ENCODE results near the gene MAPK12. TPM values are rescaled to one million over a fixed set of nuclear protein-coding genes. Genes with fewer than 3 reads are reported as not detected.

Gene MAPK12
- total and polyA plus RNA-seq, 9 of the 15 experiments (the other 6 are each of a cell fraction or from before 2014, with no cell fraction given): 0.79 to 71.5 (median 32.8) TPM

- no peak for TF ChIP-seq CBFB (CRISPR knock-in tag; IDR thresholded peaks at IDR 0.05)
- TF ChIP-seq ZBTB2 (IDR thresholded peaks at IDR 0.05): no peak
- TF ChIP-seq TCF3 (CRISPR knock-in tag; IDR thresholded peaks at IDR 0.05): no peak
- 0 out of 2 replicates have a peak, but pooled peaks have one; percentile 69 for TF ChIP-seq PRMT5 (CRISPR knock-in tag; IDR thresholded peaks at IDR 0.05)
- peak; percentile 38; the same call in 1 of the 2 replicates for TF ChIP-seq CXXC5 (CRISPR knock-in tag; IDR thresholded peaks at IDR 0.05)
- TF ChIP-seq MNT (conservative IDR thresholded peaks at IDR 0.05): peak; percentile 55 to 71; a peak in 3 of 4 replicates
- no peak for TF ChIP-seq USF2 (CRISPR knock-in tag; IDR thresholded peaks at IDR 0.05)
- 0 out of 2 replicates have a peak, but pooled peaks have one; percentile 30 for TF ChIP-seq ZNF282 (CRISPR knock-in tag; IDR thresholded peaks at IDR 0.05)
- no peak for TF ChIP-seq SIX5 (IDR thresholded peaks at IDR 0.05; ENCODE audit: borderline replicate concordance in 1 of 2, insufficient read depth in 1 of 2, low read depth in 1 of 2, low read length in 2 of 2)
- TF ChIP-seq UBTF (IDR thresholded peaks at IDR 0.05; ENCODE audit: borderline replicate concordance in 1 of 2, low read depth in 2 of 2, low read length in 2 of 2): peak in 1 of 2 experiments; percentile 84; a peak in 1 of 4 replicates
- no peak for TF ChIP-seq ID3 (CRISPR knock-in tag; IDR thresholded peaks at IDR 0.05)
- TF ChIP-seq ID3 (tag; IDR thresholded peaks at IDR 0.05): no peak
Measured at GRCh38 chr22:50270666-50271394, 9.3 kb upstream of the MAPK12 start (continued).
